ENCODE results near the gene ENTPD8.
"Not testable (repeated sequence)": the region's sequence is repeated elsewhere in the genome, so short reads cannot be mapped to it uniquely, and the experiment has no call there.

The ENTPD8 gene

DNA sequence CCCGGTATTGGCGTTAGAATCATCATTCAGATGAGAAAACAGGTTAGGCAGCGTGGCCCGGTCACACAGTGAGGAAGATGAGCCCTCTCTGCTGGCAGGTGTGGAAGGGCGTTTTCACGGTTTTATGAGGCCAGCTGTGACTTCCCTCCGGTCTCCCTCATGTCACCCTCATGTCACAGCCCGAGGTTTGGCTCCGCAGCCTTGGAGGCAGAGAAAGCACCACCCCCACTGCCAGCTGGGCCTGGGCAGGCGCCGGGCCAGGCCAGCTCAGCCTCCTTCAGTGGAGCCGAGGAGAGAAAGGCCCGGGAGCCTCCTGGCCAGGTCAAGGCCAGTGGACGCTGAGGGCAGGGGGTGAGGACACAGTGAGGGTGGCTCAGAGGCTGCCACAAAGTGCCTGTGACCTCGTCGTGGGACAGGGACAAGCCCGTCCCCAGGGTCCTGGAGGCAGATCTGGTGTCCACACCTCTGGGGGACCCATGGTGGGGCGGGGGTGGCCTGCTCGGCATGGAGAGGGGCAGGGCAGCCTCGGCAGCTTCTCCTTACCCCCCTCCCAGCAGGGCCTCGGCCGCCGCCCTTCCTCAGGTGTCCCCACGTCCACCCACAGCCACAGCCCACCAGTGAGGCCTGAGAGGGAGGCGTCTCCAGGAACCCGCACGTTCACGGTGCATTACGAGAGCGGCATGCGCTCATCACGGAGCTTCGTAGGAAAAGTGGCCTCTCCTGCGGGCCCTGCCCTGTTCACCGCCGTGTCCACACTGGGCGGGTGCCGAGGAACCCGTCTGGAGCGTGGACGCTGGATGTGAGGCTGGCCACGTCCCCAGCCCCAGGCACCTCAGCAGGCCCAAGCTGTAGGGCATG is 50.4 kb downstream of the ENTPD8 start:
- no peak for DNase-seq

DNA sequence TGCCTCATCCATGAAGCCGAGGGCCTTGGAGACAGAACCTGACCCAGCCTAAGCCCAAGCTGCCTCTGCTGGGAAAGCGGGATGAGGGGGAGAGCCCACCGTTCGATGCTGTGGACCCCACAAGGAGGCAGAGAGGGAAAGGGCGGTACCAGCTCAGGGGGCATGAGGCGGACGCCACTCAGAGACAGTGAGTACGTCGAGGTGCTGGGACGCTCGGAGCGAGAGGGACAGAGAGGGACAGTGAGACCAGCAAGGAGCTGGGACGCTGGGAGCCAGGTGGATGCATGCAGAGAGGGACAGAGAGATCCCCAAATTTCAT is 51.8 kb downstream of the ENTPD8 start:
- no peak for DNase-seq

DNA sequence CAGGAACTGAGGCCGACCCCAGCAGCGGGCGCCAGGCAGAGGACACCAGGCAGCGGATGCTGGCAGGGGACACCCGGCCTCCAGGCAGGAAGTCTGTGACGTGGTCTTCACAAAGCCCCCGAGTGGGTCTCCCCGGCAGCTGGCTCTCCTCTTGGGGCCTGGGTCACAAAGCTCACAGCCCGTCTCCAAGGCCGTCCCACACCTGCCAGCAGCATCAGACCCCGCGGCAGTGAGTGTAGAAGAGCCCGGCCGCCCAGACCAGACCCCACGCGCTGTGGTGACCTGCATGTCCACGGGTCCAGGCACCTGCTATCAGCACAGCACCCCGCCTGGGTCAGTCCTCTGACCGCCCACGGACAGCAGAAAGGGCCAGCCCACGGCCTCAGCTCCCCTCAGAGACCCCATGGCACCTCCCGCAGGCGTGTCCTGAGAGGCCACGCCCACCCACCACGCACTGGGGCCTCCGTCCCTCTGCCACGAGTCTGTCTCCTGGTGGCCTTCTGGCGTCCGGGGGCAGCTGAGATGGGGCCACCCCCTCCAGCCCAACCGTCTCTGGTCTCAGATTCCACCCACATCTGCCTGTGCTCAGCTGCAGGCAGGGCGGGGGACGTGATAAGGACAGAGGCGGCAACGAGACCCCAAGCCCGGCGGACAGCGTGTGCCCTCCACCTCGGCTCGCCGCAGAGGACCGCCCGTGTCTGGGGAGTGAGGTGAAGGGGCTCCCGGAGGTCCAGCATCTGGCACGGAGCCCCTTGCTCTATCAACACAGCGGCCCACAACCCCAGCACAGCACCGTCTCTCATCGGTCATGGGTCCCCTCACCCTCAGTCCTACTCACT is 52.3 kb downstream of the ENTPD8 start:
- no peak for DNase-seq

DNA sequence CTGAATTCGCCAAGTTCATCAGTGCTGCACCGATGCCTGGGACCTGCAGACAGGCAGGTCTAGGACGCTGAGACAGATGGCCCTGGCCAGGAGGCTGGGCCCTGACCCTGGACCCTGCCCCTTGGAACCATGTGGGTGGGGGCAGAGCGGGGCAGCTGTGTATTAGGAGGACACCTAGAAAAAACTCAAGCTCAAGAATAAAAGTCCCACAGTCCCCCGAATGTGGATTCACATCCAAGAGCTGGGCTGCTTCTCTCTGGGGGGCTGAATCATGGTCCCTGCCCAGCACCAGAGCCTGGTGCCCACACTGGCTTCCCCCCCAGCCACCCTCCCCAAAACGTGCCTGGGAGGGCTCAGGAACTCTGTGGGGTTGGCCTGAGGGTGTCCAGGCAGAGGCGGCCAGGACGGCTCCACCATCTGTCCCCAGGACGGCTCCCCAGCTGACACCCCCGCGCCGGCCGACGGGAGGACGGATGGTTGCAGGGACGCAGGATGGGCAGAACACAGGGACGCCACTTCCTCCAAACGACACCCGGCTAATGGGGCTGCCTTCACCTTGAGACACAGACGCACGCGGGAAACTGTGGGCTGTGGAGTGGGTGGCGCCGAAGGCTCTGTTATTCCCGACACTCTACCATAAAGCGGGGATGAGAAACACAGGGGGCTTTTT is 53.1 kb downstream of the ENTPD8 start:
- no peak for DNase-seq

DNA sequence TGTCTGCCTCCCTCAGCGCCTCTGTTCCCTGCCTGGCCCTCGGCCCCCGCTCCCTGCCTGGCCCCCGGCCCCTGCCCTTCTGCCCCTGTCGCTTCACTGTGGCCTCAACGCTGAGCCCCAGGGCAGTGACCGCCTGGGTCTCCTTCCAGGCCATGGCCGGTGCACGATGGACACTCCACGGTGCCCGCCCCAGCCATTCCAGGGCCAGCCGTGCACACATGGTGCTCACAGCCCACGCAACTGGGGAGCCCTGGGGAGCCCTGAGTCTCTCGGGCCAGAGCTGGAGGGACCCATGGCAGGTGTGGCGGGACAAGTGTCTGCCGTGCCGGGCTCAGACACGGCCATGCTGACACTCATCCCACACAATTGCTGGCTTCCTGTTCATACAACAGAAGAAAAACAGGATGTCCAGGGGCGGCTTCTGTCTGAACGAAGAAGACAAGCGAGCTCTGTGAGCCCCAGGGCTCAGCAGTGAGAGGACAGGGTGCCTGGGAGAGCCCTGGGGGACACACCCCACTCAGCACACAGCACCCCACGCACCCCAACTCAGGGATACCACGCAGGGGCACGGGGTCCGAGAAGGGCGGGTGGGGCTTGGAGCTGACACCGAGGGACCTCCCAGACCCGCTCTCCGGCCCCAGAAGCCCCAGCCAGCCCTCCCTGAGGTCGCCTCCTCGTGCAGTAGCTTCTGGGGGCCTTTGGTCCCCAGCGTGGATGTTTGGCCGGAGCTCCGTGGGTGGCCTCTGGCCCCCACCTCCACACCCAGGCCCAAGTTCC is 53.9 kb downstream of the ENTPD8 start:
- DNase-seq: no peak

DNA sequence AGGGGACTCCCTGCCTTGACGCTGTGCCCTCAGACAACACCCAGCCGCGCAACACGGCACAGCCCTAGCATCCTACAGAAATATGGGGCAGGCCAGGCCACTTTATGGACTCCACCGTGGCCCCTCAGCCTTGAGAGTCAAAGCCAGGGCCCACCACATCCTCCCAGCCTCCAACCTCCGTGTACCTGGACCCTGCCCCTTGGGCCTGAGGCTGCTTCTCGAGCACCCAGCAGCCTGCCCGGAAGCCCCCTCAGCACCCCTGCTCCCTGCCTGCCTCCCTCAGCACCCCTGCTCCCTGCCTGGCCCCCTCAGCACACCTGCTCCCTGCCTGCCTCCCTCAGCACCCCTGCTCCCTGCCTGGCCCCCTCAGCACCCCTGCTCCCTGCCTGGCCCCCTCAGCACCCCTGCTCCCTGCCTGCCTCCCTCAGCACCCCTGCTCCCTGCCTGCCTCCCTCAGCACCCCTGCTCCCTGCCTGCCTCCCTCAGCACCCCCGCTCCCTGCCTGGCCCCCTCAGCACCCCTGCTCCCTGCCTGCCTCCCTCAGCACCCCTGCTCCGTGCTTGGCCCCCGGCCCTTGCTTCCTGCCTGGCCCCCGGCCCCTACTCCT is 54.5 kb downstream of the ENTPD8 start:
- DNase-seq: not testable (repeated sequence)

DNA sequence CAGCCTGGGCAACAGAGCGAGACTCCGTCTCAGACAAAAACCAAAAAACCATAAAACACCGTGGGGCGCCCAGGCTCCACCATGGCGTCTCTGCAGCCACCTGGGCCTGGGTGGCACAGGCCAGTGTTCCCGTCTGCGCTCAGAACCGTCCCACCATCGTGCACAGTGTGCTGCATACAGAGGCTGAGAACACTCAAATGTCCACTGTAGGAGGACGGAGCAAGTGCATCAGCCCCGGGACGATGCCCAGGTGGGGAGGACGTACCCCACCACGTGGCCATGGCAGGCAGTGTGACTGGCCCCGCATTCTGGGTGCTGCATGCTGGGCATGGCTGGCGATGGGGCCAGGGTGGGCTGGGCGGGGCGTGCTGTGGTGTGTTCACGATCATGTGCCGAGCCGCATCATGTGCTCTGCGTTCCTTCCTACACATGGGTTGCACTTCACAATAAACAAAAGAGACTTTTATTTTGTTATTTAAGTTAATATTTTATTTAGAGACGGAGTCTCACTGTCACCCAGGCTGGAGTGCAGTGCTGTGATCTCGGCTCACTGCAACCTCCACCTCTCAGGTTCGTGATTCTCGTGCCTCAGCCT is 56.0 kb downstream of the ENTPD8 start:
- no peak for DNase-seq

Data from EL (cell line).